Measurements from ENCODE around the gene ZNF275.

- TF ChIP-seq, protein P1, sequence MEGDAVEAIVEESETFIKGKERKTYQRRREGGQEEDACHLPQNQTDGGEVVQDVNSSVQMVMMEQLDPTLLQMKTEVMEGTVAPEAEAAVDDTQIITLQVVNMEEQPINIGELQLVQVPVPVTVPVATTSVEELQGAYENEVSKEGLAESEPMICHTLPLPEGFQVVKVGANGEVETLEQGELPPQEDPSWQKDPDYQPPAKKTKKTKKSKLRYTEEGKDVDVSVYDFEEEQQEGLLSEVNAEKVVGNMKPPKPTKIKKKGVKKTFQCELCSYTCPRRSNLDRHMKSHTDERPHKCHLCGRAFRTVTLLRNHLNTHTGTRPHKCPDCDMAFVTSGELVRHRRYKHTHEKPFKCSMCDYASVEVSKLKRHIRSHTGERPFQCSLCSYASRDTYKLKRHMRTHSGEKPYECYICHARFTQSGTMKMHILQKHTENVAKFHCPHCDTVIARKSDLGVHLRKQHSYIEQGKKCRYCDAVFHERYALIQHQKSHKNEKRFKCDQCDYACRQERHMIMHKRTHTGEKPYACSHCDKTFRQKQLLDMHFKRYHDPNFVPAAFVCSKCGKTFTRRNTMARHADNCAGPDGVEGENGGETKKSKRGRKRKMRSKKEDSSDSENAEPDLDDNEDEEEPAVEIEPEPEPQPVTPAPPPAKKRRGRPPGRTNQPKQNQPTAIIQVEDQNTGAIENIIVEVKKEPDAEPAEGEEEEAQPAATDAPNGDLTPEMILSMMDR (IDR thresholded peaks at IDR 0.05 in 2 of 3, conservative IDR thresholded peaks at IDR 0.05 in 1 of 3; ENCODE audit: borderline replicate concordance in 1 of 3, insufficient read depth in 1 of 3, low read depth in 2 of 3, low read length in 2 of 3), result no peak
- TF ChIP-seq EZH2 (IDR thresholded peaks at IDR 0.05) (no peak), POLR2A (IDR thresholded peaks at IDR 0.05; ENCODE audit: borderline replicate concordance, extremely low read depth, insufficient read depth, insufficient read length) (no peak), SIN3A (IDR thresholded peaks at IDR 0.05; ENCODE audit: low read depth) (no peak), POLR2AphosphoS5 (IDR thresholded peaks at IDR 0.05; ENCODE audit: low read depth, low read length) (no peak), JUND (IDR thresholded peaks at IDR 0.05) (no peak)
These were observed 9.7 kb downstream of the ZNF275 start for GRCh38 chrX:153343674-153344073.

All from HCT116 (cell line).